ENCODE results near the gene COLGALT1.
"Not testable (repeated sequence)": the region's sequence is repeated elsewhere in the genome, so short reads cannot be mapped to it uniquely, and the experiment has no call there.

The COLGALT1 gene

DNA sequence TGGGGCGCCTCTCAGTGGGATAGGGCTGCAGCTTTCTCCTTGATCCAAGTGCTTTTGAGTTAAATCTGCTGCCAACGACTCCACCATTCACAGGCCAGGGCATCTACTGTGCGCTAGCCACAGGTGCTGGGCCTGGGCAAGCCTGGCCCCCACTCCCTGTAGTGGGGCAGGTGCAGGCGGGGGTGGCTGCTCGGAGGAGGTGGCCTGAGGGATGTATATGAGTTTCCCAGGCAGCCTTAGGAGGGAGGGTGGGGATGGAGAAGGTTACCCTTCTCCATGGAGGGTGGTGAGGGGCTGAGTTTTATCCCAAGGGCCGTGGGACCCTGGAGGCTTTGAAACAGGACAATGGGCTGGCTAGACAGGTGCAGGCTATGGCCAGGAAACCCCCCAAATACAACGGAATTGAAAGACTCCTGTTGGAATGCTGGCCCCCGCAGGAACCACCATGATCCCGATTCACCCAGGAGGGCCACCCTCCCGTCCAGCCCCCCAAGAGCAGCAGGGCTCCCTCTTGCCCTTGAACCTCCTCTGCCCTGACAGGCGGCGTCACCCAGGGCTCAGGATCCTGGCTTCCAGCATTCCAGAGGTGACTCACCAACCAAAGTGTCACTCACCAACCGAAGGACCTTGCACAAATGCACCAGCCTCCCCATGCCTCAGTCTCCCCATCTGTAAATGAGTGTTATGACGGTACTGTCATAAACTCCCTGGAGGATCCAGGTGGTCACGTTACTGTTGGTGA lies 39.9 kb upstream of the COLGALT1 start:
- in situ Hi-C loops (cut with HindIII; ENCODE audit: low sequenced_read_pairs) = no loop called here
- no peak for DNase-seq (ENCODE audit: low read depth, low spot score)
- no peak overlapping the region for H3K4me3 ChIP-seq (ENCODE audit: low read depth, low read length)
- TF ChIP-seq, protein P1, sequence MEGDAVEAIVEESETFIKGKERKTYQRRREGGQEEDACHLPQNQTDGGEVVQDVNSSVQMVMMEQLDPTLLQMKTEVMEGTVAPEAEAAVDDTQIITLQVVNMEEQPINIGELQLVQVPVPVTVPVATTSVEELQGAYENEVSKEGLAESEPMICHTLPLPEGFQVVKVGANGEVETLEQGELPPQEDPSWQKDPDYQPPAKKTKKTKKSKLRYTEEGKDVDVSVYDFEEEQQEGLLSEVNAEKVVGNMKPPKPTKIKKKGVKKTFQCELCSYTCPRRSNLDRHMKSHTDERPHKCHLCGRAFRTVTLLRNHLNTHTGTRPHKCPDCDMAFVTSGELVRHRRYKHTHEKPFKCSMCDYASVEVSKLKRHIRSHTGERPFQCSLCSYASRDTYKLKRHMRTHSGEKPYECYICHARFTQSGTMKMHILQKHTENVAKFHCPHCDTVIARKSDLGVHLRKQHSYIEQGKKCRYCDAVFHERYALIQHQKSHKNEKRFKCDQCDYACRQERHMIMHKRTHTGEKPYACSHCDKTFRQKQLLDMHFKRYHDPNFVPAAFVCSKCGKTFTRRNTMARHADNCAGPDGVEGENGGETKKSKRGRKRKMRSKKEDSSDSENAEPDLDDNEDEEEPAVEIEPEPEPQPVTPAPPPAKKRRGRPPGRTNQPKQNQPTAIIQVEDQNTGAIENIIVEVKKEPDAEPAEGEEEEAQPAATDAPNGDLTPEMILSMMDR (IDR thresholded peaks at IDR 0.05; ENCODE audit: low read depth, low read length) = no peak

DNA sequence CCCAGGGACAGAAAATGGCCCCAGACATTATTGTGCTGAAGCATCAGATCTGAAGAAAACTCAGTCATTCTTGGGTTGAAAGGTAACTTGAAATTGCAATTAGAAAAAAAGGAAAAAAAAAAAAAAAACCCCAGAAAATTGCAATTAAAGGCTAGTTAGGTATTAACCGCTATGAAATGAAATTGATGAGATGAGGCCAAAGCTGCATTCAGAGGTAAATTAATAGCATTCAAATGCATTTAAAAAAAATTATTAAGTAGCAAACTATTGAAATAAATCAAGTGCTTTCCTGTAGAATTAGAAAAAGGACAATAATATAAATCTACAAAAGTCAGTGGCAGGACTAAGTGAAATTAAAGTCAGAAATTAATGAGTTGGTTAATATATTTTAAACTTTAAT lies 37.6 kb upstream of the COLGALT1 start:
- in situ Hi-C loops (cut with HindIII; ENCODE audit: low sequenced_read_pairs) = no loop called here
- TF ChIP-seq, protein P1 (IDR thresholded peaks at IDR 0.05; ENCODE audit: low read depth, low read length) = no peak
- no peak for DNase-seq (ENCODE audit: low read depth, low spot score)
- no peak overlapping the region for H3K4me3 ChIP-seq (ENCODE audit: low read depth, low read length)

DNA sequence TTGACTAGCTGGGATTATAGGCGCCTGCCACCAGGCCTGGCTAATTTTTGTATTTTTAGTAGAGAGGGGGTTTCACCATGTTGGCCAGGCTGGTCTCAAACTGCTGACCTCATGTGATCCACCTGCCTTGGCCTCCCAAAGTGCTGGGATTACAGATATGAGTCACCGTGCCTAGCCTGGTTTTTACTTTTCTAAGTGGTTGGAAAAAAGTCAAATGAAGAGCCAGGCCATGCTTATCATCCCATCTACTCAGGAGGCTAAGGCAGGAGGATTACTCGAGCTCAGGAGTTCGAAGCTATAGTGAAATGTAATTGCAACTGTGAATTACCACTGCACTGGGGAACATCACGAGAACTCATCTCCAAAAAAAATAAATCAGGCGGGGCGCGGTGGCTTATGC lies 36.8 kb upstream of the COLGALT1 start:
- in situ Hi-C loops (cut with HindIII; ENCODE audit: low sequenced_read_pairs) = not testable (repeated sequence)

DNA sequence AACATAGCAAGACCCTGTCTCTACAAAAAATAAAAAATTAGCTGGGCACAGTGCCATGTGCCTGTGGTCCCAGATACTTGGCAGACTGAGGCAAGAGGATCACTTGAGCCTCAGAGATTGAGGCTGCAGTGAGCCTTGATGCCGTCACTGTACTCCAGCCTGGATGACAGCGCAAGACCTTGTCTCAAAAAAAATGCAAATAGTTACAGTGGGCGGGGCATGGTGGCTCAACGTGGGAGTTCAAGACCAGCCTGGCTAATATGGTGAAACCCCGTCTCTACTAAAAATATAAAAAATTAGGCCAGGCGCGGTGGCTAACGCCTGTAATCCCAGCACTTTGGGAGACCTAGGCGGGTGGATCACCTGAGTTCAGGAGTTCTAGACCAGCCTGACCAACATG lies 35.5 kb upstream of the COLGALT1 start:
- TF ChIP-seq, protein P1 (IDR thresholded peaks at IDR 0.05; ENCODE audit: low read depth, low read length) = no peak
- no peak overlapping the region for H3K4me3 ChIP-seq (ENCODE audit: low read depth, low read length)
- in situ Hi-C loops (cut with HindIII; ENCODE audit: low sequenced_read_pairs) = no loop called here
- peak; percentile 34 for DNase-seq (ENCODE audit: low read depth, low spot score)

More for the DNA sequence above, 36.8 kb upstream of the COLGALT1 start:
- DNase-seq (ENCODE audit: low read depth, low spot score); H3K4me3 ChIP-seq (ENCODE audit: low read depth, low read length): not testable (repeated sequence)

DNA sequence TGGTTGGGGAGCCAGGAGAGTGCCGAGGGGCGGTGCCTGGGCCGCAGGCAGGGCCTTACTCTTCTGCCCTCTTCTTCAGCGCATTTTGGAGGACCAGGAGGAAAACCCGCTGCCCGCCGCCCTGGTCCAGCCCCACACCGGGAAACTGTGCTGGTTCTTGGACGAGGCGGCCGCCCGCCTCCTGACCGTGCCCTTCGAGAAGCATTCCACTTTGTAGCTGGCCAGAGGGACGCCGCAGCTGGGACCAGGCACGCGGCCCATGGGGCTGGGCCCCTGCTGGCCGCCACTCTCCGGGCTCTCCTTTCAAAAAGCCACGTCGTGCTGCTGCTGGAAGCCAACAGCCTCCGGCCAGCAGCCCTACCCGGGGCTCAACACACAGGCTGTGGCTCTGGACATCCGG lies 34.6 kb upstream of the COLGALT1 start:
- in situ Hi-C loops (cut with HindIII; ENCODE audit: low sequenced_read_pairs) = no loop called here
- H3K4me3 ChIP-seq (ENCODE audit: low read depth, low read length) = no peak overlapping the region

DNA sequence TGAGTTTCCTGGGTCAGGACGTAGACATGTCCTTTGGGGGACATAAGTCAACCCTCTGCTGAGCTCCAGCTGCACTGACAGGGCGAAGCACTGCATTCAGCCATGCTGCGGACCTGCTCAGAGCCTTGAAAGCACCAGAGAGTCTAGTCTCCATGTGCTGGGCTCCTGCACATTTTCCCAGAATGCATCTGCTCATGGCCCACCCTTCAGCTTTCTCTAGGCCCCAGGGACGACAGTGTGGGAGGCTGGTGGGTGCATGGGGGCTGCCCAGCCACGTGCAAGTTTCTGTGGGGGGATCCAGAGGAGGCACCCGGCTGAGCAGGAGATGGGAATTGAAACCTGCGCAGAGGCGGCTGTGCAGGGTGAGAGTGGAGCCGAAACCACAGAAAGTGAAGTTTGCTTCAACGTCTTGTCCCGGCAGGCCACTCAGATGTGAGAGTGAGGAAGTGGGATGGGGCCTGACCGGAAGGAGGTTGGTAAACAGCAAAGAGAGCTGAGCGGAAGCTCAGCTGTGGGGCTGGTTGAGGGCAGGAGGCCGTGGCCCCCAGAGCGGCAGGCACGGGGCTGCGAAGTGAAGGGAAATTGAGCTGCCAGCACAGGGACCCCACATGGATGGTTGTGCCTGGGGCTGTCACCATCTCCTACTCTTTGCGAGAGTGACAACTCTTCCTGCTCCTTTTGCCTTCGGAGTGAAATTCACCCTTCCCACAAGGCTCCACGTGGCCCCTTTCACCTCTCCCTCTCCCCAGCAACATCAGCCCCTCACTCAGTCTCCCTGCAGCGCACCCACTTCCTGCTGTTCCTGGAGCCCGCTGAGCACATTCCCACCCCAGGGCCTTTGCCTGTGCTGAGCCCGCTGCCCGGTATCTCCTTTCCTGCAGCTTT lies 32.2 kb upstream of the COLGALT1 start:
- TF ChIP-seq, protein P1 (IDR thresholded peaks at IDR 0.05; ENCODE audit: low read depth, low read length) = no peak
- H3K4me3 ChIP-seq (ENCODE audit: low read depth, low read length) = no peak overlapping the region
- DNase-seq (ENCODE audit: low read depth, low spot score) = no peak
- in situ Hi-C loops (cut with HindIII; ENCODE audit: low sequenced_read_pairs) = no loop called here

More for the DNA sequence above, 34.6 kb upstream of the COLGALT1 start:
- no peak for DNase-seq (ENCODE audit: low read depth, low spot score)
- TF ChIP-seq, protein P1 (IDR thresholded peaks at IDR 0.05; ENCODE audit: low read depth, low read length) = no peak

DNA sequence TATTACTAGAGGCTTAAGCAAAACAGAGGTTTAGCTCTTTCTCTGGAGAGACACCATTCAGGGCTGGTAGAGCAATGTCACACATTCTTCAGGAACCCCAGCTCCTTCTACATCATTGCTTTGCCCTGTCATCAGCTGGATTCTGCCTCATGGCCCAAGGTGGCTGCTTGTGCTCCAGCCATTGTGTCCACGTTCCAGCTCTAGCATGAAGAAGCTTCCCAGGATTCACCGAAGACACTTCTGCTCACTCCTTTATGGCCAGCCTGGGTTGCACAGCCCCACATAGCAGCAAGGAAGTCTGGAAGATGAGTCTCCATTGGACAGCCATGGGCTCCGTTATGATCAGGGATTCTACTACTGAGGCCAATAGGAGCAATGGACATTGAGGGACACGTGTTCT lies 30.8 kb upstream of the COLGALT1 start:
- no peak for DNase-seq (ENCODE audit: low read depth, low spot score)
- in situ Hi-C loops (cut with HindIII; ENCODE audit: low sequenced_read_pairs) = no loop called here
- TF ChIP-seq, protein P1 (IDR thresholded peaks at IDR 0.05; ENCODE audit: low read depth, low read length) = no peak

More for the DNA sequence above, 30.8 kb upstream of the COLGALT1 start:
- H3K4me3 ChIP-seq (ENCODE audit: low read depth, low read length) = no peak overlapping the region
